Measurements from ENCODE around the gene TMEM141.
"Not testable (repeated sequence)": the region's sequence is repeated elsewhere in the genome, so short reads cannot be mapped to it uniquely, and the experiment has no call there.

TMEM141 gene

DNA sequence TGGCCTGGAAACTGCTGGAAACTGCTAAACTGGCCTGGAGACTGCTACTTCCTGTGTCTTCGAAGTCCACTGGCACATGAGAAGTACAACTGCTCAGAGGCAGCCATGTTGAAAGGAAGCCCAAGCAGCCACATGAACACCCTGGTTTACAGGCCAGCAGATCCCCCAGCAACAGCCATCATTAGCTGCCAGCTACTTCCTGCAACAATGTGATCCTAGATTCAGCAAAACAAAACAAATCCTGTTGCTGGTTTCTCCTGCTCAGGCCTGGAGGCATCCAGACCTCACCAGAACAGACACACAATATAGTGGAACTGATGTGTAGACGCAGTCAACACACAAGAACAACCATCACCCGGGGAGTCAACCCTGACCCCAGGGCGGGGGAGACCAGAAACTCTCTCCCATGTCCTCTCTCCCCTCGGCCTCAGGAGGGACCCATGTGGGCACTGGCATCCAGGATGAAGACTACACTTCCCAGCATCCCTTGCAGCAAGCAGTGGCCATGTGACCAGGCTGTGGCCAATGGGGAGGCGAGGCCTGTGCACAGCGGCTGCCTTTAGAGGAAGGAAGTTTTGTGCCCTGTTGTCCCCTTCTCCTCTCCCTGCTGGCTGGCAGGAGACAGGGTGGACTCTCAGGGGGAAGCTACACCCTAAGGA, 17.6 kb upstream of the TMEM141 start:
- DNase-seq (ENCODE audit: low read depth): no peak

- no peak for DNase-seq (ENCODE audit: low read depth)
These were observed 16.6 kb upstream of the TMEM141 start for GRCh38 chr9:136774416-136775045.

GRCh38 chr9:136775191-136775590, 16.0 kb upstream of the TMEM141 start:
- no peak for DNase-seq (ENCODE audit: low read depth)

DNA sequence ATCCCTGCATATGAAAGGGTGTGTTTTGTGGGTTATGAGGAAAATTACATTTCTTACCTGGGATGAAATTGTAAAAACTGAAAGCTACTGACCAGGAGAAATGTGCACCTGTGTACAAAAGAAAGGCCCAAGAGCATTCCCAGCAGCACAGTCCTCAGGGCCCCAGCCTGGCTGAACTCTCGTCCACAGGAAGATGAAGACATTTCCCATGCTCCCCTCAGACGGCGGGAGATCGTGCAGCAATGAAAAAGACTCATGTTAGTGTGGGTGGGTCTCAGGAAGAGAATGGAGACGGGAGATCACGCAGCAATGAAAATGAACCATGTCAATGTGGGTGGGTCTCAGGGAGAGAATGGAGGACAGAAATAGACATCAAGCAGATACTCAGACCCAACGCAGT, 14.2 kb upstream of the TMEM141 start:
- no peak for DNase-seq (ENCODE audit: low read depth)

DNA sequence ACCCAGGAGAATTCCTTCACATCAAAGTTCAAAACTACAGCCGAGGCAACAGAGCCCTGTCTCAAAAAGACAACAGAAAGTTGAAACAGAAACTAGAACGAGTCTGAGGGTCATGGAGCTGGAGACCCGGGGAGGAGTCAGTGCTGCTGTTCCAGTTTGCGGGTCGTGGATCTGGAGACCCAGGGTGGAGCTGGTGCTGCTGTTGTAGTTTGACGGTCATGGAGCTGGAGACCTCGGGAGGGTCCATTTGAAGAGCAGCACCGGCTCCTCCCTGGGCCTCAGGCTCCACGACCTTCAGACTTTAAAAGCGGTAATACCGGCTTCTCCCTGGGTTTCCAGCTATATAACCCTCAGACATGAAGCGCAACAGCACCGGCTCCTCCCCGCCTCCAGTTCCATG, 13.8 kb upstream of the TMEM141 start:
- DNase-seq (ENCODE audit: low read depth): no peak

DNA sequence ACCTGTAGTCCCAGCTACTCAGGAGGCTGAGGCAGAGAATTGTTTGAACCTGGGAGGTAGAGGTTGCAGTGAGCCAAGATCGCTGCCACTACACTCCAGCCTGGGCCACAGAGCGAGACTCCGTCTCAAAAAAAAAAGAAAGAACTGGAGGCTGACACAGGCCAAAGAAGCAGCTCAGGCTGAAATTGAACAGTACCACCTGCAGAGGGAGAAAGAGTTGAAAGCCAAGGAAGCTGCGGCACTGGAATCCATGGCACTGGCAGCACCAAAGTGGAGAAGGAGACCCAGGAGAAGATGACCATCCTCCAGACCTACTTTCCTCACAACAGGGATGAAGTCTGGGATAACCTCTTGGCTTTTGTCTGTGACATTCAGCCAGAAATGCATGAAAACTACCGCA, 11.3 kb upstream of the TMEM141 start:
- no peak for DNase-seq (ENCODE audit: low read depth)

GRCh38 chr9:136782452-136782851, 8.7 kb upstream of the TMEM141 start:
- no peak for DNase-seq (ENCODE audit: low read depth)

DNA sequence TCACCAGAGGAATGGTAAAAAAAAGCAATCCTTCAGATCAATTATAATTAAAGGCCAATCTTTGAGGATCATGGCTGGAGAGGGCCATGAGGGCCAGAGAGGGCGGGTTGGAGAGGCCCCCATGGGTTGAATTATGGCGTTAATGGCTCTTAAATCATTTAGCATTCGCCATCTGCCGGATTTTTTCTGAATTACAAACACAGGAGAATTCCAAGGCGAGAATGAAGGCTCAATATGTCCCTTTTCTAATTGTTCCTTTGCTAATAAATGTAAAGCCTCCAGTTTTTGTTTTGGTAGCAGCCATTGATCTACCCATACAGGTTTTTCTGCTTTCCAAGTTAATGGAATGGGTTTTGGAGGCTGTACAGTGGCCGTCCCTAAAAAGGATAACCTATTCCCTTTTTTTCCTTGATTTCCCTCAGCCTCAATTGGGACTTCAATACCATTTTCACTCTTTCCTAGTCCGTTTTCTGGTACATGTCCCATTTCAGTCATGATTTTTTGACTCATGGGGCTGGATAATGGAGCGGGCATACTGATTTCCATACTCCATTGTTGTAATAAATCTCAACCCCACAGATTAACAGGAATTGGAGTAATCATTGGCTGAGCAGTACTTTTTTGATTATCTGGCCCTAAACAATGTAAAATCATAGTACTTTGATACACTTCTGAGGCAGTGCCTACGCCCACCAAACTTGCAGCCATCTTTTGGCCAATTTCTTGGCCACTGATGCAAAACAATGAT, 6.7 kb upstream of the TMEM141 start:
- no peak for DNase-seq (ENCODE audit: low read depth)

- no peak for DNase-seq (ENCODE audit: low read depth)
These were observed 6.2 kb upstream of the TMEM141 start for GRCh38 chr9:136784997-136785361.

GRCh38 chr9:136785565-136786355, 5.4 kb upstream of the TMEM141 start:
- DNase-seq (ENCODE audit: low read depth): not testable (repeated sequence)

DNA sequence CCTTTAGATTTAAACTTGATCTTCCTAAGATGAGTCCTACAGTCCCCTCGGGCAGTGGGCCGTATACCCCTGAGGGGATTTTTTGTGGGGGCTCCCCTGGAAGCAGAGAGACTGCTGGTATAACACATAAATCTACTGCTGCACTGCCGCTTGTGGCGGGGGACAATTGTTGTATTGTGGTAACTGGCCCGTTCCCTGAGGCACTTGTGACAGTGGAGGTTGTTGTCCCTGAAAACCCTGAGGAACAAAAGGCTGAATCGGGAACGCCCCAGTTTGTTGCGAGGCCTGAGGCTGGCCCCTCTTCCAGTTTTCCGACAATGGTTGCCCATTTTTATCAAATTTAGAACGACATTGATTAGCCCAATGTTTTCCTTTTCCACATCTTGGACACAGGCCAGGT, 4.7 kb upstream of the TMEM141 start:
- no peak for DNase-seq (ENCODE audit: low read depth)

GRCh38 chr9:136786983-136787382, 4.2 kb upstream of the TMEM141 start:
- not testable (repeated sequence) for DNase-seq (ENCODE audit: low read depth)

DNA sequence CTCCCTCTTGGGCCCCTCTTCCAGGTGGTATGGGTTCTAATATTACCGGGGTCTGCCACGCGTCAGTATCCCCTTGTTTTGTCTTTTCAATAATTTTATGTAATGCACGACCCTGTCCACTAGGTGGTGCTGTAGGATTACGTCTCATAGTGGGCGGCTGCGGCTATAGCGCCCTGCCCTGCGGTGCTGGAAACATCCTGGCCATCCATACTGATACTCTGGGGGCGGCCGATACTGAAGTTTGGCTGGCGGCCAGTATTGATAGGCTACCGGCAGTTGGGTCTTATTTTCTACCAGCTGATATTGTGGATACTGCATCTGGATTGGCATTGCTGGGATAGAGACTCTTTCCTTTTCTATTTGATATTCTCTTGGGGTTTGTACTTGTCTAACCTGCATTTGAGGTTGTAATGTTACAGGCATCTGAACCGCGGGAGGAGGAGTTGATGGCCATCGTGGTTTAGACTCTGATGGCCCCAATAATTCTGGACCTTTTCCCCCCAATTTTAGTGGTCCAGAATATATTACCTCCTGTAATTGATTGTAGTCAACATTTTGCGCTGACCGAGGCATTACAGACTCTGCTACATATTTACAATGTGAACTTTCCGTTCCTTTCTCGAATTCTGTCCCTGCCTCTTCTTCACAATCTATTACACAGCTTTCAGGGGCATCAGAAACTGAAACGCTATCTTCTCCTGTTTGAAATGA, 3.3 kb upstream of the TMEM141 start:
- DNase-seq (ENCODE audit: low read depth): peak; percentile 48

GRCh38 chr9:136788644-136789522, 2.3 kb upstream of the TMEM141 start:
- DNase-seq (ENCODE audit: low read depth): peak; percentile 96

- no peak for DNase-seq (ENCODE audit: low read depth)
These were observed 1.6 kb upstream of the TMEM141 start for GRCh38 chr9:136789523-136789937.

GRCh38 chr9:136791516-136792276, 552 bp downstream of the TMEM141 start:
- DNase-seq (ENCODE audit: low read depth): peak; percentile 46

DNA sequence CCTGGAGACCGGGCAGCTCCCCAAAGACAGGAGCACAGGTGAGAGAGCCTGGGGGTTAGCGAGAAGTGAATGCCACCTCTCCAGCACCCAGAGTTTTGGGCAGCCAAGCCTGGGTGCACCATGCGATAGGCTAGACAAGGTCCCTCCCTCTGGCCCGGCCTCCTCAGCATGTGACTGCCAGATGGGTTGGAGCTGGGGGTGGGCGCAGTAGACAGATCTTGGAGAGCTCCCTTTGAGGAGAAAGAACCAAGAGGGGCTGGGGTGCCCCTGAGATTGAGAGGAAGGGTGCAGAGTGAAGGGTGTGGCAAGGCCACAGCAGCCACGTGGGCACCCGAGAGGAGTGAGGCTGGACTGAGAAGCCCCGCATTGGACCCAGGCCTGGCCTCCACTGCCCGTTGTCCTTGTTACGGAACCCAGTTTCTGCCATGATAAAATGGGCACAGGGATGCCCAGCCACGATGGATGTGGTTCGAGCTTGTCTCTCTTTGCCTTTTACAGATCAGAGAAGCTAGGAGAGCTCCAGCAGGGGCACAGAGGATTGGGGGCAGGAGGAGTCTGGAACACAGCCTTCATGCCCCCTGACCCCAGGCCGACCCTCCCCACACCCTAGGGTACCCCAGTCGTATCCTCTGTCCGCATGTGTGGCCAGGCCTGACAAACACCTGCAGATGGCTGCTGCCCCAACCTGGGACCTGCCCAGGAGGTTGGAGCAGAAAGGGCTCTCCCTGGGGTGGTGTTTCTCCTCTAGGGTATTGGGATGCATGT, 1.4 kb downstream of the TMEM141 start:
- DNase-seq (ENCODE audit: low read depth): peak; percentile 52

DNA sequence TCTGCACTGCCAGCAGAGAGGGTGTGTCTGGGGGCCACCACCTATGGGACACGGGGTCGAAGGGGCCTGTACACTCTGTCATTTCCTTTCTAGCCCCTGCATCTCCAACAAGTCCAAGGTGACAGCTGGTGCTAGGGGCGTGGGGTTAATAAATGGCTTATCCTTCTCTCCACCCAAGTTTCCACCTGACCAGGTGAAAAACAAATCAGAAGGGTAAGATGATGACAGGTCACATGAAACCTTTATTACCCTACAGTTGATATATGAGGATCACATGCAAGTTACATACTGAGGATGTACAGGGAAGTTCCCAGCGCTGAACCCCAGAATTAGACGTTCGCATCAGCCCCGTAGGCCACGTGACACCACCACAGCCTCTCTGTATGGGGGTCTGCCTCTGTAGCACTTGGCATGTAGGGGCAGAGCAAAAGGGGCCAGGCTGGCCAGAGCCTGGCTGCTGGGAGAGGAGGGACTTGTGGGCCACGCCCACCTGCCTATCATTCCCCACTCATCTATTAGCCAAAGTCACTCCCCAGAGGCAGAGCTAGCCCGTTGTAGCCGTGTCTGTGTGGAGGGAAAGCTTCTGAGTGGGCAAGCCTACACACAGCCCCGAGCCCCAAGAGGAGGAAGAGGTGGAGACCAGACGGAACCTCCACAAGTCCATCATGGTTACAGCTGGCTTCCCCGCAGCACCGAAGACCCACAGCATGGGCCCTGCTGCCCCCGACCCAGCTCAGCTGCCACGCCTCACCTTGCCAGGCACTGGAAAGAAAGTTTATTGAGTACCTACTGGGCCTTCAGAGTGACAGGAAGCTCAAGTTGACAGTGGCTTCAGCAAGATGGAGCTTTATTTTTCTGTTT, 2.2 kb downstream of the TMEM141 start:
- DNase-seq (ENCODE audit: low read depth): peak; percentile 78
